Ammon's horn (tissue), 1 donor: Measurements from ENCODE around the gene HPCAL4.

Experiments
- DNase-seq: peaks from one replicate; pipeline ENCODE4 v3.0.0-alpha.2; 2016; ENCODE audit warnings: low spot score

HPCAL4 gene

DNA sequence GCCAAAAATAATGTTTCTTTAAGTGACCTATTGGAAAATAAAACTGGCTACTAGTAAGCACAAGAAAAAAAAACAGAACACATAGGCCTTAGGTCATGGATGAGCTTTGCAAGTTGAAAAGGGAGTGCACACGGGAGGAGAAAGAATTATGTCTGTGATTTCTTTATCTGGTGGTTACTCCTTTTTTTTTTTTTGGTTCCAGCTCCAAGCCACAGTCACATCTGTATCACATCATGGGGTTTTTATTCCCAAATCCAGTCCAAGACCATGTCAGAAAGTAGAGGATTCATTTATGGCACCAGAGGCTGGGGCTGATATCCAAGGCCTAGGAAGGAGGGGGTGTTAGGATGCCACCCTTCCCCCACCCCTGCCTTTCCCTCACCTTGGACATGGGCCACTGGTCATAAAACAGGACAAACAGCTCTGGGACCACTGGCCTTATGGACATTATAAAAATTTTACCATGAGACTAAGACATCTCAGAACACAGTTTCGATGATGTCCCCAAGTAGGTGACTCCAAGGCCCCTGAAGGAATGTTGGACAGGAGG lies 41.5 kb downstream of the HPCAL4 start:
- no peak for DNase-seq

DNA sequence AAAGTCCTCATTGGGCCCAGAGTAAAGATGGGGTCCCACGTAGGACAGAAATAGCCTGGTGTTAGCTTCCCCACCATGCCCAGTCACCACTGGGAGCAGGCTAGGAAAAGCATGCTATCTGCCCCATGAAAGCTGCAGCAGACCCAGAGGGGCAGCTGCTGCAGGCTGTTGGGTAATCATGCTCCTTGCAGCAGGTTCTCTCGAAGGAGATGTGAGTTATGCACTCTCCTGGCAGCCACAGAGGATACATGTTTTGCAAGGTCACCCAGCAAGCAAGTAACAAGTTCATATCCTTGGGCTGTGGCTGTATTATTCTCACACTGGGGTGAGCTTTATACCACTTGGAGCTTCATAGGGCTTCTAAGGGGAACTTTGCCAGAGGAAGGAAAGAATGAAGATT lies 42.7 kb downstream of the HPCAL4 start:
- no peak for DNase-seq

DNA sequence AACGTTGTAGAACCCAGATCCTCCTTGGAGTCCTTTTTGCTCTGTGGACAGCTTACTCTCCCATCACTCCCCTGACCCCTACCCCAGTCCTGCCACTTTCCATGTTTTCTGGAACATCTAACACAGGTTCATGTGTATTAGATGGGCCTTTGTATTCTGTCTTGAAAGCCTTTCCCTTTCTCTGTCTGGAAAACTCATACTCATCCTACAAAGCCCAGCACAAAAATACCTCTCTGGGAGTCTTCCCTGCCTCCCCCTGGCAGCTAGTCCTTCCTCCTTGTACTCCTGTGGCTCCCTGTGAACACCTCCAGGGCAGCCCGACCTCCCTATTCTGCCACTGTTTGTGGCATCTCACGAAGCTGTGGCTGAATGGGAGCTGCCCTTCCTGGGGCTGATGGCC lies 44.0 kb downstream of the HPCAL4 start:
- DNase-seq, result no peak

DNA sequence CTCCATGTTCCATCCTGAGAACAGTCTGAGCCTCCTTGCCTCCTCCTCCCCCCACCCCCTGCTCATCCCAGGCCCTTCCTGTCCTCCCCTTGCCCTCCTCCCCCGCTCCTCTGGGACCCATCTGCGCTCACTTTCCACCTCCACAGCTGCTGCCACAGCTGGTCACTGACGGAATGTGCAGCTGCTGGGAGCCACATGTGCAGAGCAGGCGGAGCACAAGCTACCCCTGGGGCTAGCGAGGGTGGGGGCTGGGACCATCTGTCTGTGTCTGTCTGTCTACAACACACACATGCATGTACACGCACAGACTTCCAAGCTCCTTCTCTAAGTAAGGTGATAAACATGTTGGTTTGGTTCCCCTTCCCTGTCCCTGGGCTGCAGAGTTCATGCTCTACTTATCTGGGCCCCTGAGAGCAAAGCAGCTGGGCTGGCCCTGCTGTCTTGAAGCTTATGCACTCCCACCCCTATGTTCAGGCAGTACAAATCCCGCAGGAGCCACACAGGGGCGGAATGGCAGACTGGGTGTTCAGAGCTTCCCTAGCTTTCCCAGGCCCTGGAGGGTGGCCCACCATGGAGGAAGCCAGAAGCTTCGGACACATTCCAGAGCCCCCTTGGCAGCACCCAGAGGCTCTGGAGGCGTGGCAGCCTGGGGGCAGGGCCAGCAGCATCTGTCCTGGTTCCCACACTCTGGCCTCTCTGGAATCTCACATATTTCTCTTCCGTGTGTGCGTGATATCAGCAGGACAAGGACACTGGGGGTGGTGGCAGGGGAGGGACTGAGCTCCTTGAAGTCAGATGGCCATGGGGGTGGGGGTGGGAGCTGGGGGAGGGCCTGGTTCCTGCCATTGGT lies 44.8 kb downstream of the HPCAL4 start:
- no peak for DNase-seq

DNA sequence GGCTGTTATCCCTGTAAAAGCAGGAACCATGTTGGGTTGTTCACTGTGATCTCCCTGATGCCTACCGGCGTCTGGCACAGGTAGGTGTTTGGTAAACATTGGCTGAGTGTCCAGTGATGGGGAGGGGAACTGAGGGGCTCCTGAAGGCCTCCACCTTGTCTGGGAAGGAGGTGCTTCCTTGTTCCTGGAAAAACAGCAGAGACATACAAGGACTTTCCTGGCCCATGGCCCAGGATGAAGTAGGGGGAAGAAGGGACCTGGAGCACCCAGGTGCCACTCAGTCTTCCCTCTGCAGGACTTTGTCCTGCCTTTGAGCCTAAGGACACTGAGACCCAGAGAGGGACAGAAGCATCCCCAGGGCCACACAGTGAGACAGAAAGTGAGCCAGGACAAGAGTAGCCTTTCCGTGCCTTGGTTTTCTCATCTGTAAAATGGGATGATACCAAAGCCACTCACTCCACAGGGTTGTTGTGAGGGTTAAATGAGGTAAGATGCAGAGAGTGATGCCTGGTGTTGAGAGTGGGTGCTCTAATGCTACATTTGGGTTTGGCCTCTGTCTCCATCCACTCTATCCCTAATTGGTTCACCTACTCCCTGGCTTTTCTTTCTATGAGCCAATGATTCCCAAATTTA lies 45.7 kb downstream of the HPCAL4 start:
- no peak for DNase-seq

DNA sequence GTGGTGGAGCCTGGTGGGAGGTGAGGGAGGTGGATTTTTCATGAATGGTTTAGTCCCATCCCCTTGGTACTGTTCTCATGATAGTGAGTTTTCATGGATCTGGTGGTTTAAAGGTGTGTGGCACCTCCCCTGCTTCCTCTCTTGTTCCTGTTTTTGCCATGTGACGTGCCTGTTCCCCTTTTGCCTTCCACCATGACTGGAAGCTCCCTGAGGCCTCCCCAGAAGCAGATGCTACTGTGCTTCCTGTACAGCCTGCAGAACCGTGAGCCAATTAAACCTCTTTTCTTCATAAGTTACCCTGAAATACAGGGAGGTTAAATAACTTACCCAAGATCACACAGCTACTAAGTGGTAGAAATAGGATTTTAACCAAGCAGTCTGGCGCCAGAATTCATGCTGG lies 47.5 kb downstream of the HPCAL4 start:
- DNase-seq, result no peak

DNA sequence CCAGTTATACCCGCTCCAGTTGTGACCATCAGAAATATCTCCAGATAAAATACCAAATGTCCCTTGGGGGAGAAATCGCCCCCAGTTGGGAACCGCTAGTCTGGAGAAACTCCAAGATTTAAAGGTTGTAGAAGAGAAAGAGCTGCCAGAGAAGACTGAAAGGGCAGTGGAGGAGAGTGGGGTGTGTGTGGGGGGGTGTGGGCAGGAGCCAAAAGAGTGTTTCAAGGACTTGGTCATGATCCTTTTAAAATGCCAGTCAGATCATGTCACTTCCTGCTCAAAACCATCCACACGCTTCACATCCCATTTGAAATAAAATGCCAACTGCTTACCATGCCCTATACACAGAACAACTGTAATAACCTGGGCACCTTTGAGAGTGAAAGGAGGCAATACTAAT lies 48.4 kb downstream of the HPCAL4 start:
- DNase-seq, result no peak

DNA sequence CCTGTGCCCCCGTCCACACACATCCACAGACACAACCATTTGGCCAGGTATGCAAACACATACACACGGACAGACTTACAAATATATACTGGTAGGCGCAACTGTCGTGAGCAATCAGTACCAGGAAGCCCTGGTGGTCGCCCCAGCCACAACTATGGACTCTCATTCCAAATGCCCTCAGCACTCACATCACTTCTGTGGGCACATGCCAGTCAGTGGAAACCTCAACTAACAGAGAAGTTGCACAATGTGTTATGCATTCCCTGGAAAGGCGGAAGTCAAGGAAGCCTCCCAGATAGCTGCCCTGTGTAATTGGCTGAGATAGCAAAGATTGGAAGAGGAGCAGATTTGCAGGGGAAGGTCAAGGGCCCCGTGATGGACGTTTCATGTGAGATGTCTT lies 50.4 kb downstream of the HPCAL4 start:
- DNase-seq, result no peak

DNA sequence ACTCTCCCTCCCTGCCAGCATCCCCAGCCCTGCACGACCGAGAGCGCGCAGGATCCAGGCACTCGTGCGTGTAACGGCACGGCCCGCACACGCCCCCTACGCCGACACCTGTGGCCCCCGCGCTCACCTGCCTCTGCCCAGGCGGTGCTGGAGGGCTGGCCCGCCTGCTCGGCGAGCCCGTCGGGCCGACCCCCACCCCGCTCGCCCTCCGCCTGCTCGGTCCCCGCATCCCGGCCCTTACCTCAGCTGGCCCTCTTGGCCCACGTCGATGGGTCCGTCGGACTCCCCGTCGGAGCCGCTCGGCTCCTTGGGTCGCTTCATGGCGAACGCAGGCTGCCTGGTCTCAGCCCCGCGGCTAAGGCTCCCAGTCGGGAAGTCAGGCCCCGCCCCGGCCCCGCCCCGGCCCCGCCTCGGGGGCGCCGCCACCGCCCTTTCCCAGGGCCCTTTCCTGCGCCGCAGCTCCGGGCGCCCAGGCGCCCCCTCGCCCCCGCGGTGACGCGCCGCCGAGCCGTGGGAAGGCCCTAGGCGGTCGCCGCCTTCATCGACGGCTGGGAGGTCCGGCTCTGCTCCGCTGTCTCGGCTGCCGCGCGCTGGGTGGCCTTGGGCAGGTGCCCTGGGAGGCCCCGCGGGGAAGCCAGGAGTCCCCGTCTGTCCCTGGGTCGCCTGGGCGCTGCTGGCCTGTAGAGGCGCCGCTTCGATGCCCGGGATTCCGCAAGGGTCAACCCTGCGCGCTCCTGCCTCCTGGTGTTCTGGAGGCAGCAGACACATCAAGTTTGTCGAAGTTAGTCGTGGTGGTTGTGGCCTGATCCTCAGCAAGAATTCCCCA lies 51.7 kb downstream of the HPCAL4 start, which contains the start of gene HEYL:
Gene HEYL (minus strand): TSS at position 339 of the 826 bp plus-strand sequence. CDS start 18 bp downstream, at position 321.
- no peak for DNase-seq

DNA sequence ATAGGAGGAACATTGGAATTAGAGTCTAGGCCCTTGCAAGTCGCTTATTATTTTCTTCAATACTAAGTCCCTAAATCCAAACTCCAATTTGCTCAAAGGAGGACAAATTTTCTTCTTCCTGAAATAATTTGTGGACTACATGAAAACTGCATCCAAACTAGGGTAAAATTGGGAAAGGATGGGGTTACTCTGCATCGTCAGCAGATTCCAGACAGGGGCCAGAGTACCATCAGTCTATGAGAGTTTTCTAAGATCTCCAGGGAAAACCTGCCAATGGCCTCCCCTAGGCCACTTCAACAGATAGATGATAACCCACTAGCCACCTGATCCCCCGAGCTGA lies 52.3 kb downstream of the HPCAL4 start:
- no peak for DNase-seq

DNA sequence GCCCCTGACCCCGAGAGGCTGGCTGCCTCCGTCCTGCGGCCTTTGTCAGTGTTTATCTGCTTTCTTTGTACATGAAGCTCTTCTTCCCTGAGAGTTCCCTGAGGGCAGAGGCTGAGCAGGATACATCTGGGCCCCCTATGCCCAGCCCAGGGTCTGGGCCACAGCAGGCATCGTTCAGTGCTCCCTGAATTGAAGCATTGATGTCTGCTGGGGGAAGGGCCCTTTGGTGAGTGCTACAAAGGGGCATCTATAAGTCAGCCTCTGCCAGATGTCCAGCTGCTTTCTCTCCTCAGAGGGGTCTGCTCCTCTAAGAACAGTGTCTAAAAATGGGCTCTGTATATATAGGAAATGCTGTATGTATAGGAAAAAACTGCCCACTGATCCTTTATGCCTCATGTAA lies 53.9 kb downstream of the HPCAL4 start:
- no peak for DNase-seq

DNA sequence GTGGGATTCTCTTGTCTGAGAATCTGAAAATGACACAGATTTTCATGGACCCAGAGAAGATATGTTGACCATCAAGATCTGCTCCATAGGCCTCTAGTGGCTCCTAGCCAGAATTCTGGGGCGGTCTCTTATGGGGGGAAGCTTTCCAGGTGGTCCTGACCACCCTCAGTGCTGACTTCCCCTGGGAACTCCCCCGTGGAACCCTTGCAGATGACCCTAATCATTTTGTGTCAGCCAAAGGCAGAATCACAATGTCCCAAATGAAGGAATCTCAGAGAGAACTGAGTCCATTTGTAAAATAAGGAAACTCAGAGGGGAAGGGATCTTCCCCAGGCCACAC lies 55.4 kb downstream of the HPCAL4 start:
- DNase-seq, result no peak

DNA sequence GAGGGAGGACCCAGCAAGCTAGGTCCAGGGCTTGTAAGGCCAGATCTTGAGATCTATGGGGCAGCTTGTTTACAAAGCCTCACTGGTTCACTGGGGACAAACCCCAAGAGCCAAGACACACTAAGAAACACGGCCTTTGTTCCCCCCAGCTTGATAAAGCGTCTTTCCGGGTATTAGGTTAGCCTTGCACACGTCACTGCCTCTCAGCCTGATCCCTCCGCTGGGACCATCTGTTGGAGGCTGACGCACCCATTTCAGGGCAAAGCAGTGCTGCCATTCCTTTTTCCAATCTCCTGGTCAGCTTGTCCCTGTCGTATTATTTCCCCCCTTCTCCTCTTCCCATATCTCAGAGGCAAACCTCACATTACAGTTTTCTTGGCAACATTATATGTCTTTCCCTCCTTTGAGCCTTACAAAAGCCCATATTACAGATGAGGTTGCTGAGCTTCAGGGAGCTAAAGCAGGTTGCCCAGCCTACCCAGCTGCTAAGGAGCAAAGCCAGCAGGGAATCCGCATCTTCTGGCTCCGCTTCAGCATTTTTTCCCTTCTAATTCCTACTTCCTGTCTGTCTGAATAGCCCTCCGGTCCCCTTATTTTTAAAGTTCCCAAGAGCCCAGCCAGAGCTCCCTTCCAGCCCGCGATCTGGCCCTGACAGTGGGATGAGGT lies 55.9 kb downstream of the HPCAL4 start:
- no peak for DNase-seq

DNA sequence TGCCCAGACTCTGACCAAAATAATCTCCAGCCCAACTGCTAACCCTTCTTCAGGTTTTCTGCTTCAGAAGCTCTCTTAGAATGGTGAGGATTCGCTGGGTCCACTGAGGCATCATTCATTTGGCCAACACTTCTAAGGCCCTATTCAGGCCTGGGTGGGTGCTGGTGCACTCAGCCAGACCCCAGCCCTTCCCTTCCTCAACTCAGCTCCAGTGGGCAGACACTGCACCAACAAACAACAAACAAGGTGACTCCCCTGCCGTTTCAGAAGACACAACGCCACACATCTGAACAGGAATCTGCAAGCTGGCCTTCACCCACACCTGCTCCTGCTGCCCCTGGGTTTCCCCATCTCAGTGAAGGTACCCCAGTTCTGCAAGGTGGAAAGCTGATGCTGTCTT lies 57.8 kb downstream of the HPCAL4 start:
- no peak for DNase-seq

DNA sequence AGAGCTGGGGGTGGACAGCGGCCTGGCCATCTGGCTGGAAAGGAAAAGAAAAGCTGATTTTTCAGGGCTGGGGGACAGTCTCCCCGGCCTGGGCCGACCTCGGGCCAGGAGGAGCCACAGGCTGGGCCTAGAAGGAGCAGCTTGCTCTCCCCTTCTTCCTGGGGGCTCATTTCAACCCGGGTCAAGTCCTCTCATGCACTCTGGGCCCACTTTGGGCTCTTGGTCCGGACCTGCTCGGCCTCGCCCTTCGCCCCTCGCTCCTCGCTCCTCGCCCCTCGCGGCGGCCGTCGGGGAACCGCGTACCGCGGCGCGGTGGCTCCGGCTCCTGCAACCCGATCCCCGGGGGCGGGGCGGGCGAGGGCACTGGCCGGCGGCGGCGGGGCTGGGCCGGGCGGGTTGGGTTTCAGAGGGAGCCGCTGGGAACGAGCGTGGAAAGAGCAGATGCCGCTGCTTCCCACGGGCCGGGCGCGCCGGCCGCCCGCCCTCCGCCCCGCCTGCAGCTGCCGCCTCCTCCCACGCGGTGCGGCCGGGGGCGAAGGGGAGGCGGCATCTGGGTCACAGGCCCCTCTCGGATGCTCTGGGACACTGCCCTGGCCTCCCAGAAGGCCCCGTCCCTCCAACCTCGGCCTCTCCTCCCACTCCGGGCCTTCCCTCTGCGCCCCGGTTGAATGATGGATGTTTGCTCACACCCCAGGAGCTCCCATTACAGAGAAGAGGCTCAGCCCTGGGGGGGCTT lies 58.4 kb downstream of the HPCAL4 start:
- DNase-seq, result no peak

DNA sequence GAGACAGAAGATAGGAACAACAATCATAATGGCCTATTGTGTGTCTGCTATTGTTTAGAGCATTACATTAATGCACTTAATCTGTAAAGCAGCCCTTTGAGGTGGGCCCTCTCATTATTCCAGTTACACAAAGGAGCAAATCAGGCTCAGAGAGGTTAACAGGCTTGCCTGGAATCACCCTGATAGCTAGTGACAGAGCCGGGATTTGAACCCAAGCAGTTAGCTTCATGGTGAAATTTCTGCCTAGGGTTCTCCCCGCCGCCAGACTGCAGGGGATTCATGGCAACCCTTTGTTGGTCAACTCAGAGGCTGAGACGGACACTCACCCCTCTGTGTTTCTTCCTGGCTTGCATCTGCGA lies 58.9 kb downstream of the HPCAL4 start:
- DNase-seq, result no peak

DNA sequence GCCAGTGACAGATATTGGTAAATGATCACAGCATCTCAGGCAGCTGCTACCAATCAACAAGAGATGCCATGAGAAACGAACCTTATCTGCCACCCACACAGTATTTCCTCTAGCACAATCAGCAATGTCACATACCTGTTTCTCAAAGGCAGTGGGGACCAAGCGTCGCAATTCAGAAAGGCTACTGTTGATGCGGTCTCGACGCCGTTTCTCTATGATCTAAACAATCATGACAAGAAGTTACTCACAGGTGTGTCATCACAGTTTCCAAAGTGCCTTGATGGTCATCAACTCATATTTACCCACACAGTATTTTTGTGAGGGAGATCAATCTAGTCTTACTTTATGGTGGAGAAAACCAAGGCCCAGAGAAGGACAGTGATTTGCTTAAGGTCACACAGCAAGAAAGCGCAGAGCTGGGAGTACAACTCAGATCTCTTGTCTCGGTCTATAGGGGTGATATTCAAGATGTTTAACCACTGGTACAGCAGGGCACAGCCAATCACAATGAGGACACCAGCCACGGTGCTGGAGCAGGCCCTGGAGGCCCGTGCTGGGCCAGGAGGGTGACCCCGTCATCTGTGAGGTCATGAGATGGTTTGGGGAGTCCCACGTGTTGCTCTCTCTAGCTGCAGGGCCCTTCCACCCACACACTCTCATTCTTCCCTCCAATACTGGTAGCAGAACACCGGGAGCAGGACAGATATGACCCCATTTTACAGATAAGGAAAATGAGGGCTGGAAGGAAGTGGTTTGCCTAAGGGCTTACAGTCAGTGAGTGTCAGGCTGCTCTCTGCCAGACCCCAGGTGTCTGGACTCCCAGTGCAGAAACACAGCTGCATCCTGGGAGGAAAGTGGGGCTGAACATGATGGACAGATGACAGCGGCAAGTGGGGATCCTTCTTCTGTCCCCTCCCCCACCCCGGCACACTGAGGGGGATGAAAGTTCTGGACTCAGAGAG lies 59.6 kb downstream of the HPCAL4 start:
- no peak for DNase-seq

DNA sequence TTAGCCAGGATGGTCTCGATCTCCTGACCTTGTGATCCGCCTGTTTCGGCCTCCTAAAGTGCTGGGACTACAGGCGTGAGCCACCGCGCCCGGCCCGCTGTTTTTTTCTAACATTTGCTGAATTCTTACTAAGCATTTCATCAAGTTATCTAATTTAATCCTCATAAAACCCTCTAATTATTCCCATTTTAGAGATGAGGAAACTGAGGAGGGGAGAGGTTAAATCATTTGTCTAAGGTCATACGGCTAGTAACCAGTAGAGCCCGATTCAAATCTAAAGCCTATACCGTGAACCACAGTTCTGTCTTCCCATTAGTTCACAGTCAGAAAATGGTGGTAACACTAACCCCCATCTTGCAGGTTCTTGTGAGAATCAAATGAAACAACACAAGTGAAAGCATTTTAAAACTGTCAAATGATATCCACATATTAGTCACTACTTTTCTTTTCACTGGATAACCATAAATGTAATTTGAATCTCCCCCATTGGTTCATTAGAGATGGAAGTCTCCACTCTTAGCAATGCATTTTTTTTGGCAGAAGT lies 62.4 kb downstream of the HPCAL4 start:
- no peak for DNase-seq
